ENCODE data around the gene PES1.
A peak's percentile ranks its signal among the peaks of the same experiment; 100 is the strongest.
"Not testable (repeated sequence)": the region's sequence is repeated elsewhere in the genome, so short reads cannot be mapped to it uniquely, and the experiment has no call there.

Gene PES1

DNA sequence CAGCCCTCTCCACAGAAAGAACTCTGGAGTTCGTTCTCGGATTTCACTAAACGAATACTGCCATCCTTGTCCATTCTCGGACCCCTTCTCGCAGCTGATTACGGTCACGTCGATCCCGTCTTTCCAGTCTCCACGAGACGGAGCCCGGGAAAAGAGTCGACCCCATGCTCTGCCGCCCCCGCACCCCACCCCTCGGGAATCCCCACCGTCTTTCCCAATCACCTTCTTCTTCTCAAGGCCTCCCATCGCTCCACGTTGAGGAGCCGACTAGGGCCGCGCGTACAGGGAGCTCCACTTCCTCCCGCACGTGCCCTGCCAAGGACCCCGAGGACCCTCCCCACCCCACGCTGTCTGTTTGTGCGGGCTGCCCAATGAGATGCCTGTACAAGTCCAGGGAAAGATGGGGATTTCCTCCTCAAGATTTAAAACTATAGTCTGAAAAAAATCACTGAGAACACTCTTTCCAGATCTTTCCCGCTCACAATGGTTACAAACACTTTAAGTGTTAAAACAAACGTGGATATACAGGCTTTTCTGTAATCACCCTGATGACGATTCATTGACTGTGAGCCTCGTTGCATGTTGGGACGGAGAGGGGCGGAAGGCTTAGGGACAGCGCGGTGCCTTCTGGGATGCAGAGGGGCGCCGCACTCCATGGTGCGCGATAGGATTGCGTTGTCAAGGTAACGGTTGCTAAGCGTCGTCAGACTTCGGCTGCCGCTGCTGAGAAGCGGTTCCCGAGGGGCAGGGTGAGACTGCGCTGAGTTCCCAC is at the start of gene PES1:
PES1 (minus strand) TSS at position 323 of the 772 bp plus-strand sequence; CDS start at position 246, 77 bp downstream.
- H3K27ac ChIP-seq (ENCODE audit: low read depth, low read length) = peak within 1 kb of the TSS; percentile 24
- H3K4me3 ChIP-seq (ENCODE audit: low read depth in 1 of 2, low read length in 2 of 2) = peak within 1 kb of the TSS; percentile 53 to 99
- H3K4me1 ChIP-seq (ENCODE audit: insufficient read depth, low read length) = peaks cover 17% of the 10 kb centered on the region
- no peaks in the 10 kb centered on the region for H3K9me3 ChIP-seq (ENCODE audit: low read length)
- H3K36me3 ChIP-seq (ENCODE audit: insufficient read depth, low read length) = peaks cover 29% of the 10 kb centered on the region
- H3K27me3 ChIP-seq (ENCODE audit: control insufficient read depth in 1 of 2, insufficient read depth in 2 of 2, low read length in 2 of 2) = no peaks in the 10 kb centered on the region
- peak within 1 kb of the TSS; percentile 77 for H3K9ac ChIP-seq (ENCODE audit: low read length)

DNA sequence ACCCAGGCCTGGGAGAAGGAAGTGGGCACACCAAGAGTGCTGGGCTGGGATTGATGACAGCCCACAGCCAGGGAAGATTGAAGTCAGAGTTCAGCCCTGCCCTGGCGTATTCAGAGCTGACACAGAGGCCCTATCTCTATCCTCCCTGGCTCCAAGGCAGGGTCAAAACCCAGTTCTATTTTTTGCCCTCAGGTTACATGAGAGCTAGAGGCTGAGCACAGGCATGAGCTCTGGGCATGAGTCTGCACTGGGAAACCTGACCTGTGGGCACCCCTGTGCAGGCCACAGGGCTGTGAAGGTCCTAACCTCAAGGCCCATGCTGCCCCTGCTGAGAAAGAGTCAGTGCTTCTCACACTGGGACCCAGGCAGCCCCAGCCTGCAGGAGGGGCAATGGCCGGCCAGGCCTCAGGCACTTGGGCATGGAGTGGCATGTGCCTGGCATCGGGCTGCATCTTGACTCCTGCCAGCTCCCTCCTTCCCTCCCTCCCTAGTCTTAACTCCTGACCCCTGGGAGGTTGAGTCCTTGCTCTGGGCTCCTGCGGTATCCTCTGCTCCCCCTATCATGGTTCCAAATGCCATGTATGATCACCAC is 49.2 kb upstream of the PES1 start:
- Histone ChIP-seq H3K36me3 (ENCODE audit: insufficient read depth, low read length) (no peaks in the 10 kb centered on the region), H3K4me3 (ENCODE audit: low read depth in 1 of 2, low read length in 2 of 2) (no peak overlapping the region), H3K4me1 (ENCODE audit: insufficient read depth, low read length) (peaks cover 18% of the 10 kb centered on the region), H3K9me3 (ENCODE audit: low read length) (no peaks in the 10 kb centered on the region), H3K27ac (ENCODE audit: low read depth, low read length) (no peak overlapping the region), H3K27me3 (ENCODE audit: control insufficient read depth in 1 of 2, insufficient read depth in 2 of 2, low read length in 2 of 2) (no peaks in the 10 kb centered on the region), H3K9ac (ENCODE audit: low read length) (no peak overlapping the region)

DNA sequence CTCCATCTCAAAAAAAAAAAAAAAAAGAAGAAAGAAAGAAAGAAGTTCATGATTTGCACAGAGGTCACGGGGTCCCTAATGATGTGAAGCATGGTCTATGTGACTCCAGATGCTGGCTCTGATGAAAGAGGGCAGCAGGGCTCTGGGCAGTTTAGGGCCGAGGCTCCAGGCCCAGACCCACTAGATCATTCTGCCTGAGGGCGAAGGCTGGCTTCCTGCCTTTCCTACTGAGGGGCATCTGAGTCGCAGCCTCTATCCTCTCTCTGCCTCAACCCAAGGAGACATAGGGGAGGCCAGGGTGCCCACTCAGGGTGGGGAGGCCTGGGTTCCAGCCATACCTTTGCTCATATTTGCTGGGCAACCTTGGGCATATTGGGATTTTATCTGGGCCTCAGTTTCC is 48.7 kb upstream of the PES1 start:
- no peak overlapping the region for H3K9ac ChIP-seq (ENCODE audit: low read length)
- H3K36me3 ChIP-seq (ENCODE audit: insufficient read depth, low read length) = no peaks in the 10 kb centered on the region
- no peak overlapping the region for H3K27ac ChIP-seq (ENCODE audit: low read depth, low read length)
- H3K27me3 ChIP-seq (ENCODE audit: control insufficient read depth in 1 of 2, insufficient read depth in 2 of 2, low read length in 2 of 2) = no peaks in the 10 kb centered on the region
- H3K4me1 ChIP-seq (ENCODE audit: insufficient read depth, low read length) = peaks cover 18% of the 10 kb centered on the region
- no peak overlapping the region for H3K4me3 ChIP-seq (ENCODE audit: low read depth in 1 of 2, low read length in 2 of 2)
- H3K9me3 ChIP-seq (ENCODE audit: low read length) = no peaks in the 10 kb centered on the region

DNA sequence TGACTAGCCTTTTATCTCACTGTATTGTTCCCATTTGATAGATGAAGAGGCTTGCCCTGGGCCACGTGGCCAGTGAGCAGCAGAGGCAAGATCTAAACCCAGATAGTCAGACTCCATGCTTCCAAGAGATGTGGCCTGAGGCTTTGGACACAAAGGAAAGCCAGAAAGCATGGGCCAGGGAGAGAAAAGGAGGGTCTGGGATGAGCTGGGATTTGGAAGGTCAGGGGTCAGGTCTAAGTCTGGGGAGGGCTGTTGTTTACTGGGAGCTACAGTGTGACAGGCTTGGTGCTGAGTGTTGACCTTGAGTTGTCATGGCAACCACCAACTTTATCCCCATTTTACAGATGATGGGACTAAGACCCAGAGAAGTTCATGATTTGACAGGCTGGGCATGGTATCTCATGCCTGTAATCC is 46.0 kb upstream of the PES1 start:
- H3K27ac ChIP-seq (ENCODE audit: low read depth, low read length) = no peak overlapping the region
- H3K4me3 ChIP-seq (ENCODE audit: low read depth in 1 of 2, low read length in 2 of 2) = peak overlapping the region in 1 of 2 donors; percentile 94
- H3K36me3 ChIP-seq (ENCODE audit: insufficient read depth, low read length) = no peaks in the 10 kb centered on the region
- no peak overlapping the region for H3K9ac ChIP-seq (ENCODE audit: low read length)
- H3K4me1 ChIP-seq (ENCODE audit: insufficient read depth, low read length) = peaks cover 26% of the 10 kb centered on the region
- H3K27me3 ChIP-seq (ENCODE audit: control insufficient read depth in 1 of 2, insufficient read depth in 2 of 2, low read length in 2 of 2) = no peaks in the 10 kb centered on the region
- no peaks in the 10 kb centered on the region for H3K9me3 ChIP-seq (ENCODE audit: low read length)

DNA sequence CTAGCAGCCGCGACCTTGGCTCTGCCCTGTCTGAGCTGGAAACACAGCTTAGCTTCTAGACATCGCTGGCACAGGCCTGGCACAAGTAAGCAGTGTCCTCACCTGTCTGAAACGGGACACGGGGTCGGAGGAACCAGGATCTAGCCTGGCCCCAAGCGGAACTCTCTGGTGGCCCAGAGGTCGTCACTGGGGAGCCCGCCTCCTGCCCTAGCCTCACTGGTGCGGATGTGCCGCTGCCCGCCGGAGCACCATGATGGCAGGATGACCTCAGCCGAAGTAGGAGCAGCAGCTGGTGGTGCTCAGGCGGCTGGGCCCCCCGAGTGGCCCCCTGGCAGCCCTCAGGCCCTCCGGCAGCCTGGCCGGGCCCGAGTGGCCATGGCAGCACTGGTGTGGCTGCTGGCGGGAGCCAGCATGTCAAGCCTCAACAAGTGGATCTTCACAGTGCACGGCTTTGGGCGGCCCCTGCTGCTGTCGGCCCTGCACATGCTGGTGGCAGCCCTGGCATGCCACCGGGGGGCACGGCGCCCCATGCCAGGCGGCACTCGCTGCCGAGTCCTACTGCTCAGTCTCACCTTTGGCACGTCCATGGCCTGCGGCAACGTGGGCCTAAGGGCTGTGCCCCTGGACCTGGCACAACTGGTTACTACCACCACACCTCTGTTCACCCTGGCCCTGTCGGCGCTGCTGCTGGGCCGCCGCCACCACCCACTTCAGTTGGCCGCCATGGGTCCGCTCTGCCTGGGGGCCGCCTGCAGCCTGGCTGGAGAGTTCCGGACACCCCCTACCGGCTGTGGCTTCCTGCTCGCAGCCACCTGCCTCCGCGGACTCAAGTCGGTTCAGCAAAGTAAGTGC is 44.7 kb upstream of the PES1 start:
- peak overlapping the region; percentile 93 to 94 for H3K4me3 ChIP-seq (ENCODE audit: low read depth in 1 of 2, low read length in 2 of 2)
- peak overlapping the region; percentile 82 for H3K27ac ChIP-seq (ENCODE audit: low read depth, low read length)
- peaks cover 26% of the 10 kb centered on the region for H3K4me1 ChIP-seq (ENCODE audit: insufficient read depth, low read length)
- H3K36me3 ChIP-seq (ENCODE audit: insufficient read depth, low read length) = no peaks in the 10 kb centered on the region
- peak overlapping the region; percentile 76 for H3K9ac ChIP-seq (ENCODE audit: low read length)
- H3K9me3 ChIP-seq (ENCODE audit: low read length) = no peaks in the 10 kb centered on the region
- no peaks in the 10 kb centered on the region for H3K27me3 ChIP-seq (ENCODE audit: control insufficient read depth in 1 of 2, insufficient read depth in 2 of 2, low read length in 2 of 2)

DNA sequence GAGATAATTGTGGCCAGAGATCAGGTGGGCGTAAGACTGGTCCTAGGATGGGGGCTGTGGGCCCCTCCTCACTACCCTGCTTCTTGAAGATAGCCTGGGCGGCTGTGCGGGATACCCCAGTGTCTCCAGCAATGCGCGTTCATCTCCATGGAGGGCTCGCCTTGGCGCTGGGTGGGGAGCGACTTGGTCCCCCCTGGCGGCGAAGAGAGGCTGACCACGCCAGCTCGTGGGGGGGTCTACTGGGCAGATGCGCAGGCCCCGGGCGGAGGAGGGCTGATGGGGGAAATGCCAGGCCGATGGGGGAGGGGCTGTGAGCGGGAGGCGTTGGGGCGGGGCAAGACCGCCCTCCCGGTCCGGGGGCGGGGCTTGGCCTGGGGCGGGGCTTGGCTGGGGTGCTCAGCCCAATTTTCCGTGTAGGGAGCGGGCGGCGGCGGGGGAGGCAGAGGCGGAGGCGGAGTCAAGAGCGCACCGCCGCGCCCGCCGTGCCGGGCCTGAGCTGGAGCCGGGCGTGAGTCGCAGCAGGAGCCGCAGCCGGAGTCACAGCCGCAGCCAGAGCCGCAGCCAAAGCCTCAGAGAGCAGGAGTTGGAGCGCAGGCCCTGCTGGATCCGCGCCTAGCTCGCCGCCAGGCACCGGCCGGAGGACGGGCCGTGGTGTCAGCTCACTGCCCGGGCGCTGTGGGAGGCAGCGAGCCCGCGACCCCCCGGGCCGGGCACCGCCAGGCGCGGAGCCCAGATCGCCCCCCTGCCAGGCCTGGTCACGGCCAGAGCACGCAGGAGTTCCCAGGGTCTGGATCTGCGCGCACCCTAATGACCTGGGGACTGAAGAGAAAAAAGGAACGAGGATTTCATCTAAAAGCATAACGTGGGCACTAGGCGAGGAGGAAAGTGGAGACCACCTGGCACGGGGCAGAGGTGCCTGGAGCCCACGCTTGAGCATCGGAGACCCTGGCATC is 43.8 kb upstream of the PES1 start, which contains the start of gene SLC35E4:
SLC35E4 (plus strand) TSS at position 509 of the 953 bp plus-strand sequence. CDS start 670 bp downstream, outside the sequence.
- Histone ChIP-seq H3K36me3 (ENCODE audit: insufficient read depth, low read length) (no peaks in the 10 kb centered on the region), H3K4me1 (ENCODE audit: insufficient read depth, low read length) (peaks cover 26% of the 10 kb centered on the region), H3K27me3 (ENCODE audit: control insufficient read depth in 1 of 2, insufficient read depth in 2 of 2, low read length in 2 of 2) (no peaks in the 10 kb centered on the region), H3K9ac (ENCODE audit: low read length) (peak within 1 kb of the TSS; percentile 76), H3K4me3 (ENCODE audit: low read depth in 1 of 2, low read length in 2 of 2) (peak within 1 kb of the TSS; percentile 93 to 94), H3K9me3 (ENCODE audit: low read length) (no peaks in the 10 kb centered on the region), H3K27ac (ENCODE audit: low read depth, low read length) (peak within 1 kb of the TSS; percentile 94)

DNA sequence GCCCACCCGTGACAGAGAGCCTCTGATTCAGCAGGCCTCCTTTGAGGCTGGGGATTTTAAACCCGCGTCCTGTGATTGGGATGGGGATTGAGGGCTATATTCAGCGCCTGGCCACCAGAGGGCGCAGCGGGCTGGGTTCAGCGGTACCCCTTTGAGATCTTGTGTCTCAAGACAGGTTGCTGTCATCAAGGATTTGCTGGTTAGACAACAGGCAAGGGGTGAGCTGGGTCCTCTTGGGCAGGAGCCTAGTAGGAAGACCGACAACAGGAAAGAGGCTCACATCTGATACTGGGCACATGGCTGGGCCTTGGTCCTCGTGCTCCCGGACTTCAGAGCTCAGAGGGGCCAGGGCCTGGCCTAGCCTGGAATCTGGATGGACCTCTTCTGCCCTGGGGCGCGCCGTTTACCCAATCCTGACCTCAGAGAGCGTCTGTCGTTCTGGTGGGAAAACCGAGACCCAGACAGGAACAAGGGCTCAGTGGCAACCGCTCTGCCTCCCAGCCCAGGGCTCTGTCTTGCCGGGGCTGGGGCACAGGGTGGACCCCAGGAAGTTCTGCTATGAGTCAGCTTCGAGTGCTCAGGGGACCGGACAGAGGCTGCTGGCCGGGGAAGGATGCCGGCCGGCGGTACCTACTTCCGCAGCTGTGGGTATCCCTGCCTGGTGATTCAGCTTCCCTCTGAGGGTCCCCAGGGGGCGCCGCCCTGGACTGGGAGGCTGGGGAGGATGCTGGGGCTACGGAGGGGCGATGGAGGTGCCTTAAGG is 42.9 kb upstream of the PES1 start:
- Histone ChIP-seq H3K27me3 (ENCODE audit: control insufficient read depth in 1 of 2, insufficient read depth in 2 of 2, low read length in 2 of 2) (no peaks in the 10 kb centered on the region), H3K4me1 (ENCODE audit: insufficient read depth, low read length) (peaks cover 26% of the 10 kb centered on the region), H3K4me3 (ENCODE audit: low read depth in 1 of 2, low read length in 2 of 2) (peak overlapping the region; percentile 1 to 45), H3K9me3 (ENCODE audit: low read length) (no peaks in the 10 kb centered on the region), H3K27ac (ENCODE audit: low read depth, low read length) (peak overlapping the region; percentile 94), H3K36me3 (ENCODE audit: insufficient read depth, low read length) (no peaks in the 10 kb centered on the region), H3K9ac (ENCODE audit: low read length) (peak overlapping the region; percentile 49)

DNA sequence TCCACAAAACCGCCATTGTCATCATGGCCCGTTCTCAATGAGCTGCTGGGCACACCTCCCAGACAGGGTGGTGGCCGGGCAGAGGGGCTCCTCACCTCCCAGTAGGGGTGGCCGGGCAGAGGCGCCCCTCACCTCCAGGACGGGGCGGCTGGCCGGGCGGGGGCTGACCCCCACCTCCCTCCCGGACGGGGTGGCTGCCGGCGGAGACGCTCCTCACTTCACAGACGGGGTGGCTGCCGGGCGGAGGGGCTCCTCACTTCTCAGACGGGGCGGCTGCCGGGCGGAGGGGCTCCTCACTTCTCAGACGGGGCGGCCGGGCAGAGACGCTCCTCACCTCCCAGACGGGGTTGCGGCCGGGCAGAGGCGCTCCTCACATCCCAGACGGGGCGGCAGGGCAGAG is 39.8 kb upstream of the PES1 start:
- not testable (repeated sequence) for H3K27ac ChIP-seq (ENCODE audit: low read depth, low read length); H3K9me3 ChIP-seq (ENCODE audit: low read length); H3K36me3 ChIP-seq (ENCODE audit: insufficient read depth, low read length); H3K9ac ChIP-seq (ENCODE audit: low read length); H3K4me3 ChIP-seq (ENCODE audit: low read depth in 1 of 2, low read length in 2 of 2); H3K27me3 ChIP-seq (ENCODE audit: control insufficient read depth in 1 of 2, insufficient read depth in 2 of 2, low read length in 2 of 2)
- H3K4me1 ChIP-seq (ENCODE audit: insufficient read depth, low read length) = peaks cover 12% of the 10 kb centered on the region

DNA sequence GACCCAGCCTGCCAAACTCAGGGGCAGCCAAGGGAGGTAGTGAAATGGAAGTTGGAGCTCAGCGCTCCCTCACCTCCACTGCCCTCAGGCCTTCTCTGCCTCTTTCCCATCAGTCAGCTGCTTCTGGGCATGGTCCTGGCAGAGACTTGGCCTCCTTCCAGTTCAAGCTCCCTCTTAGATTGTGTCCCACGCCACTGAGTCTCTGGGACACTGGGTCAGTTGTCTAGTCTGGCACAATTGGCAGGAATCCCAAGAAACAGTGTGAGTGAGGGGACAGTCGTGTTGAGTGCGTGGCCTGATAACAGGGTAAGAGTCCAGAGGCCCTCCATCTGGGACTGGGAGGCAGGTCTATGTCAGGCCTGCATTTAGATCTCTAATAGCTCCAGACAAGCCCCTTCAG is 36.8 kb upstream of the PES1 start:
- no peak overlapping the region for H3K9ac ChIP-seq (ENCODE audit: low read length)
- no peak overlapping the region for H3K4me3 ChIP-seq (ENCODE audit: low read depth in 1 of 2, low read length in 2 of 2)
- no peaks in the 10 kb centered on the region for H3K4me1 ChIP-seq (ENCODE audit: insufficient read depth, low read length)
- no peaks in the 10 kb centered on the region for H3K36me3 ChIP-seq (ENCODE audit: insufficient read depth, low read length)
- H3K27me3 ChIP-seq (ENCODE audit: control insufficient read depth in 1 of 2, insufficient read depth in 2 of 2, low read length in 2 of 2) = no peaks in the 10 kb centered on the region
- no peaks in the 10 kb centered on the region for H3K9me3 ChIP-seq (ENCODE audit: low read length)
- H3K27ac ChIP-seq (ENCODE audit: low read depth, low read length) = no peak overlapping the region

DNA sequence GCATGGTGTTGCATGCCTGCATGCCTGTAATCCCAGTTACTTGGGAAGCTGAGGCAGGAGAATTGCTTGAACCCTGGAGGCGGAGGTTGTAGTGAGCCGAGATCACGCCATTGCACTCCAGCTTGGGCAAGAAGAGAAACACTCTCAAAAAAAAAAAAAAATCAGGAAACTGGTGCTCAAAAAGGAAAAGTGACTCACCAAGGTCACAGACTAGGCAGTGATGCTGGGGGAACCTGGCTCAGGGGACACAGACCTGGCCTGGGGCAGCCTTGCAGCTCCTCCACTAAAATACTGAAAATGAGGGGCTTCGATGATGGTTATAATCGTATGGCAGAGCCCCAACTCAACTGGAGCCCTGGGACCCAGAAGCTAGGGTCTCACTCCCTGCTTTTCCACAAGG is 35.8 kb upstream of the PES1 start:
- Histone ChIP-seq H3K9me3 (ENCODE audit: low read length) (no peaks in the 10 kb centered on the region), H3K4me3 (ENCODE audit: low read depth in 1 of 2, low read length in 2 of 2) (no peak overlapping the region), H3K36me3 (ENCODE audit: insufficient read depth, low read length) (peaks cover 8% of the 10 kb centered on the region), H3K27me3 (ENCODE audit: control insufficient read depth in 1 of 2, insufficient read depth in 2 of 2, low read length in 2 of 2) (no peaks in the 10 kb centered on the region), H3K9ac (ENCODE audit: low read length) (no peak overlapping the region), H3K27ac (ENCODE audit: low read depth, low read length) (no peak overlapping the region), H3K4me1 (ENCODE audit: insufficient read depth, low read length) (no peaks in the 10 kb centered on the region)

Data from muscle layer of colon (tissue), 2 donors.